K562 (cell line): ENCODE measurements around the gene AFG1L. TPM values are rescaled to one million over a fixed set of nuclear protein-coding genes. Genes with fewer than 3 reads are reported as not detected.

Experiments used
- BRF1 ChIP-seq: IDR thresholded peaks from 3 replicates; pipeline ENCODE4 v1.6.1; 2011; ENCODE audit warnings: borderline replicate concordance, mild to moderate bottlenecking; ENCODE audit not compliant: insufficient read length; ENCODE audit errors: extremely low read depth
- ELF4 ChIP-seq: fragments of 450-650 bp; formaldehyde crosslinking; IDR thresholded peaks from 2 replicates; pipeline ENCODE4 v1.4.0; 2022; ENCODE audit warnings: missing genetic modification characterization
- GABPB1 ChIP-seq: sonication (generic); formaldehyde crosslinking; IDR thresholded peaks from 2 replicates; pipeline ENCODE4 v1.8.0; 2022; ENCODE audit warnings: mild to moderate bottlenecking, missing genetic modification reagents
- HMBOX1 ChIP-seq: sonication (generic); IDR thresholded peaks from 2 replicates; pipeline ENCODE4 v1.6.1; 2016
- IRF9 ChIP-seq: fragments of 450-650 bp; IDR thresholded peaks from 2 replicates; pipeline ENCODE4 v1.6.1; 2016; ENCODE audit warnings: missing biosample characterization, missing genetic modification characterization
- KHSRP ChIP-seq: fragments of 450-650 bp; IDR thresholded peaks from 2 replicates; pipeline ENCODE4 v1.6.1; 2017
- KLF16 ChIP-seq: IDR thresholded peaks from 2 replicates; pipeline ENCODE4 v1.6.1; 2016; ENCODE audit warnings: antibody characterized with exemption
- LARP7 ChIP-seq: fragments of 450-650 bp; IDR thresholded peaks from 2 replicates; pipeline ENCODE4 v1.6.1; 2016
- LEF1 ChIP-seq: fragments of 450-650 bp; IDR thresholded peaks from 2 replicates; pipeline ENCODE4 v1.6.1; 2016; ENCODE audit warnings: mild to moderate bottlenecking
- NBN ChIP-seq: fragments of 450-650 bp; IDR thresholded peaks from 2 replicates; pipeline ENCODE4 v1.6.1; 2016; ENCODE audit warnings: low read depth, mild to moderate bottlenecking
- NCOA2 ChIP-seq, 2 experiments: fragments of 450-650 bp; IDR thresholded peaks; 2 replicates each; pipeline ENCODE4 v1.6.1; 2018; ENCODE audit warnings: mild to moderate bottlenecking in 2 of 2, moderate library complexity in 1 of 2; ENCODE audit not compliant: partially characterized antibody in 2 of 2
- NONO ChIP-seq, 2 experiments: fragments of 200-400 bp in 1 of 2; fragments of 450-650 bp in 1 of 2; formaldehyde crosslinking in 1 of 2; IDR thresholded peaks; 2 replicates each; pipeline ENCODE4 v1.6.1; 2017; ENCODE audit warnings: low read depth in 2 of 2, mild to moderate bottlenecking in 2 of 2, moderate library complexity in 2 of 2, low read length in 1 of 2
- NR1H2 ChIP-seq: sonication (generic); formaldehyde crosslinking; IDR thresholded peaks from 2 replicates; pipeline ENCODE4 v1.4.0; 2020; ENCODE audit warnings: mild to moderate bottlenecking, missing genetic modification reagents
- PHF21A ChIP-seq: fragments of 450-650 bp; IDR thresholded peaks from 2 replicates; pipeline ENCODE4 v1.6.1; 2017; ENCODE audit warnings: low read depth, borderline replicate concordance
- RBBP5 ChIP-seq: fragments of 200-600 bp; sonication (generic); IDR thresholded peaks from 2 replicates; pipeline ENCODE4 v1.6.1; 2012; ENCODE audit warnings: borderline replicate concordance, mild to moderate bottlenecking, low read length, control low read depth, inconsistent platforms; ENCODE audit not compliant: insufficient read depth, poor library complexity, severe bottlenecking
- RFX1 ChIP-seq: fragments of 450-650 bp; IDR thresholded peaks from 2 replicates; pipeline ENCODE4 v1.6.1; 2016; ENCODE audit warnings: mild to moderate bottlenecking, moderate library complexity
- SNIP1 ChIP-seq: fragments of 450-650 bp; IDR thresholded peaks from 2 replicates; pipeline ENCODE4 v1.7.1; 2017; ENCODE audit warnings: low read depth, mild to moderate bottlenecking
- SNRNP70 ChIP-seq: fragments of 200-400 bp; formaldehyde crosslinking; optimal IDR thresholded peaks from 2 replicates; pipeline ENCODE3; 2017; ENCODE audit warnings: low read depth, low read length
- TARDBP ChIP-seq: fragments of 450-650 bp; IDR thresholded peaks from 2 replicates; pipeline ENCODE4 v1.6.1; 2016
- TCF7 ChIP-seq: sonication (generic); IDR thresholded peaks from 2 replicates; pipeline ENCODE4 v1.6.1; 2016; ENCODE audit warnings: antibody characterized with exemption, borderline replicate concordance
- THRB ChIP-seq: fragments of 450-650 bp; formaldehyde crosslinking; conservative IDR thresholded peaks from 2 replicates; pipeline ENCODE4 v1.4.0; 2022; ENCODE audit warnings: mild to moderate bottlenecking, missing genetic modification characterization
- ZBTB7A ChIP-seq: IDR thresholded peaks from 2 replicates; pipeline ENCODE4 v1.6.1; 2011; ENCODE audit warnings: low read depth, mild to moderate bottlenecking, low read length, moderate library complexity, borderline replicate concordance; ENCODE audit not compliant: control insufficient read depth
- ZKSCAN8 ChIP-seq: fragments of 200-800 bp; sonication (Bioruptor generic); IDR thresholded peaks from 2 replicates; pipeline ENCODE4 v1.6.1; 2016; ENCODE audit warnings: missing genetic modification characterization, missing compliant biosample characterization
- ZNF134 ChIP-seq: fragments of 250-450 bp; sonication (Bioruptor Pico); conservative IDR thresholded peaks from 2 replicates; pipeline ENCODE4 v1.4.0; 2020
- ZNF140 ChIP-seq: fragments of 250-450 bp; sonication (Bioruptor Pico); IDR thresholded peaks from 2 replicates; pipeline ENCODE4 v1.8.0; 2021; ENCODE audit warnings: moderate library complexity, mild to moderate bottlenecking, inconsistent platforms
- ZNF146 ChIP-seq: IDR thresholded peaks from one replicate; pipeline ENCODE4 v1.6.1; 2018; ENCODE audit warnings: missing compliant biosample characterization; ENCODE audit not compliant: unreplicated experiment
- ZNF175 ChIP-seq: fragments of 200-800 bp; sonication (Bioruptor generic); IDR thresholded peaks from 2 replicates; pipeline ENCODE4 v1.6.1; 2016; ENCODE audit warnings: low read depth, mild to moderate bottlenecking, missing genetic modification characterization, missing compliant biosample characterization
- ZNF184 ChIP-seq: sonication (generic); formaldehyde crosslinking; IDR thresholded peaks from 2 replicates; pipeline ENCODE4 v1.5.0; 2020; ENCODE audit warnings: missing genetic modification reagents
- ZNF316 ChIP-seq: fragments of 450-650 bp; IDR thresholded peaks from 2 replicates; pipeline ENCODE4 v1.6.1; 2016
- polyA plus RNA-seq, 8 experiments: library from polyadenylated mRNA; depleted of rRNA in 4 of 8; stranded (reverse) in 5 of 8; unstranded in 3 of 8; fragments of >200 nt; fragmentation: Nextera tagmentation in 2 of 8; fragmentation: Illumina TruSeq in 1 of 8; extraction: Ambion mirVana in 2 of 8; extraction: Trizol in 1 of 8; gene quantifications; 2 replicates each; pipeline versions ENCODE4 v1.2.1 to v1.2.3, GENCODE V29; 2011 to 2014; ENCODE audit warnings: inconsistent platforms in 1 of 8, missing spikeins in 1 of 8
- total RNA-seq, 7 experiments: library from RNA; depleted of rRNA in 6 of 7; stranded (reverse); fragments of >200 nt in 6 of 7; fragmentation: Illumina TruSeq in 2 of 7; extraction: Trizol in 2 of 7; gene quantifications; 2 replicates each; pipeline versions ENCODE4 v1.2.1 to v1.2.3, GENCODE V29; 2011 to 2021; ENCODE audit warnings: low replicate concordance in 1 of 7

The AFG1L gene
- total and polyA plus RNA-seq, 9 of the 15 experiments (the other 6 are each of a cell fraction or from before 2014, with no cell fraction given): 2.2 to 15.5 (median 5.8) TPM

GRCh38 chr6:108294727-108295625, at the start of gene AFG1L (continued):
- TF ChIP-seq TARDBP (no peak), ZNF175 (CRISPR knock-in tag) (no peak), BRF1 (no peak), RBBP5 (peak; percentile 63), NCOA2 (IDR thresholded peaks at IDR 0.05; ENCODE audit: partially characterized antibody in 2 of 2) (no peak), NONO (IDR thresholded peaks at IDR 0.05; ENCODE audit: low read depth in 2 of 2, low read length in 1 of 2) (no peak), LEF1 (0 out of 2 replicates have a peak, but pooled peaks have one; percentile 43), NR1H2 (no peak), SNRNP70 (no peak), ZNF316 (peak; percentile 38), RFX1 (peak; percentile 90), ZNF184 (CRISPR knock-in tag) (no peak), ELF4 (CRISPR knock-in tag) (no peak), TCF7 (no peak), IRF9 (tag) (0 out of 2 replicates have a peak, but pooled peaks have one; percentile 8), LARP7 (no peak), ZNF146 (CRISPR knock-in tag) (no peak), NBN (peak; percentile 69; the same call in 1 of the 2 replicates), SNIP1 (no peak), PHF21A (no peak), HMBOX1 (no peak), ZNF140 (CRISPR knock-in tag) (no peak), KLF16 (no peak), ZBTB7A (peak; percentile 69), ZNF134 (CRISPR knock-in tag) (no peak), KHSRP (no peak), THRB (no peak), ZKSCAN8 (no peak), GABPB1 (CRISPR knock-in tag) (peak; percentile 88)
